Measurements from ENCODE around the gene TRRAP.

The TRRAP gene

DNA sequence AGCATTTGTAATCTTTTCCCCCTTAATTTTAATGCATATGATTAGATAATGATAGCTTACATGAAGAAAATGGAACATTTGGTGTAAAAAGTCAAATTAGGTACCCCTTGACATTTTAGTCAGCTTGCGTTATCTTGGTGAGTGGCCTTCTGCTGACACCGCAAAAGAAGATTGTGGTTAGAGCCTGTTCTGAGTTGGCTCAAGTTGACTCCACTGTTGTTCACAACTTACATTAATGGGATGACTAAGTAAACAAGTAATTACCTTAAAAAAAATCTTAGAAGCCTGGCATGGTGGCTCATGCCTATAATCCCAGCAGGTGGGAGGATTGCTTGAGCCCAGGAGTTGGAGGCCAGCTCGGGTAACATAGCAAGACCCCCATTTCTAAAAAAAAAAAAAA is 24.2 kb downstream of the TRRAP start:
- H2AFZ ChIP-seq (ENCODE audit: low read length) = no peak overlapping the region
- peaks cover 30% of the 10 kb centered on the region for H3K36me3 ChIP-seq (replicated peaks; ENCODE audit: insufficient read depth, low read length)
- H3K4me2 ChIP-seq (ENCODE audit: low read depth, low read length) = no peak overlapping the region
- no peaks in the 10 kb centered on the region for H3K27me3 ChIP-seq (replicated peaks; ENCODE audit: insufficient read depth, low read length)
- no peak for DNase-seq
- no peaks in the 10 kb centered on the region for H3K9me2 ChIP-seq (replicated peaks; ENCODE audit: insufficient read depth, low read length)
- no peaks in the 10 kb centered on the region for H3K4me1 ChIP-seq (ENCODE audit: low read length)
- TF ChIP-seq EZH2phosphoT487 (IDR thresholded peaks at IDR 0.05; ENCODE audit: low read length) = no peak
- TF ChIP-seq, protein P1, sequence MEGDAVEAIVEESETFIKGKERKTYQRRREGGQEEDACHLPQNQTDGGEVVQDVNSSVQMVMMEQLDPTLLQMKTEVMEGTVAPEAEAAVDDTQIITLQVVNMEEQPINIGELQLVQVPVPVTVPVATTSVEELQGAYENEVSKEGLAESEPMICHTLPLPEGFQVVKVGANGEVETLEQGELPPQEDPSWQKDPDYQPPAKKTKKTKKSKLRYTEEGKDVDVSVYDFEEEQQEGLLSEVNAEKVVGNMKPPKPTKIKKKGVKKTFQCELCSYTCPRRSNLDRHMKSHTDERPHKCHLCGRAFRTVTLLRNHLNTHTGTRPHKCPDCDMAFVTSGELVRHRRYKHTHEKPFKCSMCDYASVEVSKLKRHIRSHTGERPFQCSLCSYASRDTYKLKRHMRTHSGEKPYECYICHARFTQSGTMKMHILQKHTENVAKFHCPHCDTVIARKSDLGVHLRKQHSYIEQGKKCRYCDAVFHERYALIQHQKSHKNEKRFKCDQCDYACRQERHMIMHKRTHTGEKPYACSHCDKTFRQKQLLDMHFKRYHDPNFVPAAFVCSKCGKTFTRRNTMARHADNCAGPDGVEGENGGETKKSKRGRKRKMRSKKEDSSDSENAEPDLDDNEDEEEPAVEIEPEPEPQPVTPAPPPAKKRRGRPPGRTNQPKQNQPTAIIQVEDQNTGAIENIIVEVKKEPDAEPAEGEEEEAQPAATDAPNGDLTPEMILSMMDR (IDR thresholded peaks at IDR 0.05; ENCODE audit: low read length) = no peak
- no peak for TF ChIP-seq EZH2 (optimal IDR thresholded peaks at IDR 0.05; ENCODE audit: low read depth, low read length)
- no peak overlapping the region for H3K9ac ChIP-seq (ENCODE audit: low read length)
- H4K20me1 ChIP-seq (ENCODE audit: insufficient read depth, low read length) = no peaks in the 10 kb centered on the region
- H3K4me3 ChIP-seq (ENCODE audit: low read length) = no peak overlapping the region
- H3K27ac ChIP-seq (ENCODE audit: low read length) = no peak overlapping the region
- 0 out of 2 replicates have a peak, but pooled peaks cover 8% of the 10 kb centered on the region for H3K79me2 ChIP-seq (ENCODE audit: low read length)
- H3K9me3 ChIP-seq (replicated peaks; ENCODE audit: insufficient read depth, low read length) = no peaks in the 10 kb centered on the region
- H3F3A ChIP-seq (ENCODE audit: insufficient read depth, low read length) = no peaks in the 10 kb centered on the region

DNA sequence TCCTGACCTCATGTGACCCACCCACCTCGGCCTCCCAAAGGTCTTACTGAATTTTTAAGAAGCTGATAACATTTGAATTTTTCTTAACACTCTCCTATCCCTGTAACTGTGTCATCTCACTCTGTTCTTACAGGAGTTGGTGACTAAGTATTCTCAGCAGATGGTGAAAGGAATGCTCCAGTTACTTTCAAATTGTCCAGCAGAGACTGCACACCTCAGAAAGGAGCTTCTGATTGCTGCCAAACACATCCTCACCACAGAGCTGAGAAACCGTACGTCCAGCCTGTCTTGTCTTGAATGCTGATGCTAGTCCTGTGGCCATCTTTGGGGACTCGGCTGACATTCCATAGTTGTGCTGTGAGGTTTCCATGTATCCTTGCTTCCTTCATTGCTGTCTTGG is 24.9 kb downstream of the TRRAP start:
- no peaks in the 10 kb centered on the region for H4K20me1 ChIP-seq (ENCODE audit: insufficient read depth, low read length)
- no peak overlapping the region for H2AFZ ChIP-seq (ENCODE audit: low read length)
- no peak for DNase-seq
- H3K4me3 ChIP-seq (ENCODE audit: low read length) = no peak overlapping the region
- H3K9ac ChIP-seq (ENCODE audit: low read length) = no peak overlapping the region
- peaks cover 27% of the 10 kb centered on the region for H3K36me3 ChIP-seq (replicated peaks; ENCODE audit: insufficient read depth, low read length)
- H3K27me3 ChIP-seq (replicated peaks; ENCODE audit: insufficient read depth, low read length) = no peaks in the 10 kb centered on the region
- H3K79me2 ChIP-seq (ENCODE audit: low read length) = 0 out of 2 replicates have a peak, but pooled peaks cover under 1% of the 10 kb centered on the region
- no peaks in the 10 kb centered on the region for H3K9me3 ChIP-seq (replicated peaks; ENCODE audit: insufficient read depth, low read length)
- no peak overlapping the region for H3K27ac ChIP-seq (ENCODE audit: low read length)
- no peaks in the 10 kb centered on the region for H3K4me1 ChIP-seq (ENCODE audit: low read length)
- TF ChIP-seq EZH2phosphoT487 (IDR thresholded peaks at IDR 0.05; ENCODE audit: low read length) (no peak), EZH2 (optimal IDR thresholded peaks at IDR 0.05; ENCODE audit: low read depth, low read length) (no peak)
- TF ChIP-seq, protein P1 (IDR thresholded peaks at IDR 0.05; ENCODE audit: low read length) = no peak
- H3F3A ChIP-seq (ENCODE audit: insufficient read depth, low read length) = no peaks in the 10 kb centered on the region
- no peak overlapping the region for H3K4me2 ChIP-seq (ENCODE audit: low read depth, low read length)
- H3K9me2 ChIP-seq (replicated peaks; ENCODE audit: insufficient read depth, low read length) = no peaks in the 10 kb centered on the region

DNA sequence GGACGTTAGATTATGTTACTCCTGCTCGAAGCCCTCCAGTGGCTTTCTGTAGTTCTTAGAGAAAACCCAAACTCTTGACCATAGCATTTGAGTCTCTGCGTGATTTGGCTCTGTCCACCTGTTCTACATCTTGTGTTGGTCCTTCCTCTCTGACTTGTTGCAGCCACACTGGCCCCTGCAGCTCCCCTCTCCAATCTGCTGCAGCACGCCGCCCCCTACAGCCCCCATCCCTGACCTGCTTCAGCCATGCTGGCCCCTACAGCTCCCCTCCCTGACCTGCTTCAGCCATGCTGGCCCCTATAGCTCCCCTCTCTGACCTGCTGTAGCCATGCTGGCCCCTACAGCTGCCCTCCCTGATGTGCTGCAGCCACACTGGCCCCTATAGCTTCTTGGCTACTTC is 29.2 kb downstream of the TRRAP start:
- TF ChIP-seq, protein P1 (IDR thresholded peaks at IDR 0.05; ENCODE audit: low read length) = no peak
- TF ChIP-seq EZH2phosphoT487 (IDR thresholded peaks at IDR 0.05; ENCODE audit: low read length) (no peak), EZH2 (optimal IDR thresholded peaks at IDR 0.05; ENCODE audit: low read depth, low read length) (no peak)
- peaks cover 21% of the 10 kb centered on the region for H3K36me3 ChIP-seq (replicated peaks; ENCODE audit: insufficient read depth, low read length)
- DNase-seq = no peak

More for the DNA sequence above, 29.2 kb downstream of the TRRAP start:
- Histone ChIP-seq H2AFZ (ENCODE audit: low read length) (no peak overlapping the region), H3K27ac (ENCODE audit: low read length) (no peak overlapping the region), H3F3A (ENCODE audit: insufficient read depth, low read length) (no peaks in the 10 kb centered on the region), H3K4me2 (ENCODE audit: low read depth, low read length) (no peak overlapping the region), H3K27me3 (replicated peaks; ENCODE audit: insufficient read depth, low read length) (no peaks in the 10 kb centered on the region), H3K9ac (ENCODE audit: low read length) (no peak overlapping the region), H3K4me3 (ENCODE audit: low read length) (no peak overlapping the region), H3K4me1 (ENCODE audit: low read length) (no peaks in the 10 kb centered on the region), H3K79me2 (ENCODE audit: low read length) (peaks cover 3% of the 10 kb centered on the region; the same call in 1 of the 2 replicates), H4K20me1 (ENCODE audit: insufficient read depth, low read length) (no peaks in the 10 kb centered on the region), H3K9me2 (replicated peaks; ENCODE audit: insufficient read depth, low read length) (no peaks in the 10 kb centered on the region), H3K9me3 (replicated peaks; ENCODE audit: insufficient read depth, low read length) (no peaks in the 10 kb centered on the region)

All from MM.1S (cell line).